Measurements from ENCODE around the gene SYNGR1. TPM values are rescaled to one million over a fixed set of nuclear protein-coding genes. Genes with fewer than 3 reads are reported as not detected.

SYNGR1 gene
- polyA plus RNA-seq, result 10 to 100 TPM; 32.5 to 39.8 TPM

GRCh38 chr22:39349967-39350726 is at the start of gene SYNGR1:
Gene SYNGR1 (plus strand): TSS chr22:39349991. CDS start chr22:39350011, 20 bp downstream.
- H3K27ac ChIP-seq (ENCODE audit: low read depth in 2 of 2, low read length in 1 of 2), result peak within 1 kb of the TSS; percentile 88 to 92
- H3K36me3 ChIP-seq (ENCODE audit: control insufficient read depth in 2 of 2, insufficient read depth in 2 of 2, low read length in 1 of 2), result no peaks in the 10 kb centered on the region
- no peaks in the 10 kb centered on the region for H3K9me3 ChIP-seq (ENCODE audit: control insufficient read depth in 2 of 2, insufficient read depth in 1 of 2, low read depth in 1 of 2, low read length in 1 of 2)
- no peaks in the 10 kb centered on the region for H3K27me3 ChIP-seq (ENCODE audit: control insufficient read depth in 1 of 2, insufficient read depth in 2 of 2, low read length in 2 of 2)
- WGBS, 2 donors, result 1% methylated on average over 59 to 87 of the region's 87 CpGs
- peak within 1 kb of the TSS; percentile 89 for H3K4me3 ChIP-seq (ENCODE audit: low read depth in 1 of 2, low read length in 2 of 2)
- peaks cover 6 to 27% of the 10 kb centered on the region in 2 donors for H3K4me1 ChIP-seq (ENCODE audit: control insufficient read depth in 2 of 2, insufficient read depth in 2 of 2, low read length in 1 of 2)

GRCh38 chr22:39300186-39300830 is 49.5 kb upstream of the SYNGR1 start:
- Histone ChIP-seq H3K27me3 (ENCODE audit: control insufficient read depth in 1 of 2, insufficient read depth in 2 of 2, low read length in 2 of 2) (no peaks in the 10 kb centered on the region), H3K9me3 (ENCODE audit: control insufficient read depth in 2 of 2, insufficient read depth in 1 of 2, low read depth in 1 of 2, low read length in 1 of 2) (no peaks in the 10 kb centered on the region), H3K4me3 (ENCODE audit: low read depth in 1 of 2, low read length in 2 of 2) (no peak overlapping the region), H3K4me1 (ENCODE audit: control insufficient read depth in 2 of 2, insufficient read depth in 2 of 2, low read length in 1 of 2) (peaks cover 5 to 8% of the 10 kb centered on the region in 2 donors), H3K36me3 (ENCODE audit: control insufficient read depth in 2 of 2, insufficient read depth in 2 of 2, low read length in 1 of 2) (peaks cover 0 to 5% of the 10 kb centered on the region in 2 donors), H3K27ac (ENCODE audit: low read depth in 2 of 2, low read length in 1 of 2) (no peak overlapping the region)
- 39 to 43% methylated on average over 19 of the region's 19 CpGs for WGBS, 2 donors

GRCh38 chr22:39301108-39301507 is 48.7 kb upstream of the SYNGR1 start:
- Histone ChIP-seq H3K4me3 (ENCODE audit: low read depth in 1 of 2, low read length in 2 of 2) (no peak overlapping the region), H3K4me1 (ENCODE audit: control insufficient read depth in 2 of 2, insufficient read depth in 2 of 2, low read length in 1 of 2) (peaks cover 5 to 8% of the 10 kb centered on the region in 2 donors), H3K27me3 (ENCODE audit: control insufficient read depth in 1 of 2, insufficient read depth in 2 of 2, low read length in 2 of 2) (no peaks in the 10 kb centered on the region), H3K9me3 (ENCODE audit: control insufficient read depth in 2 of 2, insufficient read depth in 1 of 2, low read depth in 1 of 2, low read length in 1 of 2) (no peaks in the 10 kb centered on the region), H3K36me3 (ENCODE audit: control insufficient read depth in 2 of 2, insufficient read depth in 2 of 2, low read length in 1 of 2) (peaks cover 0 to 5% of the 10 kb centered on the region in 2 donors), H3K27ac (ENCODE audit: low read depth in 2 of 2, low read length in 1 of 2) (no peak overlapping the region)
- WGBS, 2 donors, result 82 to 84% methylated on average over 9 of the region's 9 CpGs

- no peaks in the 10 kb centered on the region for H3K9me3 ChIP-seq (ENCODE audit: control insufficient read depth in 2 of 2, insufficient read depth in 1 of 2, low read depth in 1 of 2, low read length in 1 of 2)
- no peak overlapping the region for H3K4me3 ChIP-seq (ENCODE audit: low read depth in 1 of 2, low read length in 2 of 2)
- H3K4me1 ChIP-seq (ENCODE audit: control insufficient read depth in 2 of 2, insufficient read depth in 2 of 2, low read length in 1 of 2), result peaks cover 2 to 8% of the 10 kb centered on the region in 2 donors
- peaks cover 0 to 5% of the 10 kb centered on the region in 2 donors for H3K36me3 ChIP-seq (ENCODE audit: control insufficient read depth in 2 of 2, insufficient read depth in 2 of 2, low read length in 1 of 2)
- H3K27ac ChIP-seq (ENCODE audit: low read depth in 2 of 2, low read length in 1 of 2), result no peak overlapping the region
- 57 to 60% methylated on average over 7 of the region's 7 CpGs for WGBS, 2 donors
- no peaks in the 10 kb centered on the region for H3K27me3 ChIP-seq (ENCODE audit: control insufficient read depth in 1 of 2, insufficient read depth in 2 of 2, low read length in 2 of 2)
Measured at GRCh38 chr22:39301926-39302325, 47.9 kb upstream of the SYNGR1 start.

- Histone ChIP-seq H3K9me3 (ENCODE audit: control insufficient read depth in 2 of 2, insufficient read depth in 1 of 2, low read depth in 1 of 2, low read length in 1 of 2) (no peaks in the 10 kb centered on the region), H3K27ac (ENCODE audit: low read depth in 2 of 2, low read length in 1 of 2) (no peak overlapping the region), H3K4me1 (ENCODE audit: control insufficient read depth in 2 of 2, insufficient read depth in 2 of 2, low read length in 1 of 2) (peaks cover 0 to 5% of the 10 kb centered on the region in 2 donors), H3K27me3 (ENCODE audit: control insufficient read depth in 1 of 2, insufficient read depth in 2 of 2, low read length in 2 of 2) (no peaks in the 10 kb centered on the region), H3K36me3 (ENCODE audit: control insufficient read depth in 2 of 2, insufficient read depth in 2 of 2, low read length in 1 of 2) (peaks cover 0 to 5% of the 10 kb centered on the region in 2 donors), H3K4me3 (ENCODE audit: low read depth in 1 of 2, low read length in 2 of 2) (no peak overlapping the region)
- WGBS, 2 donors, result 88 to 89% methylated on average over 2 of the region's 2 CpGs
Measured at GRCh38 chr22:39302431-39302960, 47.3 kb upstream of the SYNGR1 start.

- Histone ChIP-seq H3K9me3 (ENCODE audit: control insufficient read depth in 2 of 2, insufficient read depth in 1 of 2, low read depth in 1 of 2, low read length in 1 of 2) (no peaks in the 10 kb centered on the region), H3K27me3 (ENCODE audit: control insufficient read depth in 1 of 2, insufficient read depth in 2 of 2, low read length in 2 of 2) (no peaks in the 10 kb centered on the region), H3K4me1 (ENCODE audit: control insufficient read depth in 2 of 2, insufficient read depth in 2 of 2, low read length in 1 of 2) (peaks cover 0 to 3% of the 10 kb centered on the region in 2 donors), H3K36me3 (ENCODE audit: control insufficient read depth in 2 of 2, insufficient read depth in 2 of 2, low read length in 1 of 2) (peaks cover 0 to 5% of the 10 kb centered on the region in 2 donors), H3K27ac (ENCODE audit: low read depth in 2 of 2, low read length in 1 of 2) (no peak overlapping the region), H3K4me3 (ENCODE audit: low read depth in 1 of 2, low read length in 2 of 2) (no peak overlapping the region)
- WGBS, 2 donors, result 71 to 77% methylated on average over 11 of the region's 11 CpGs
Measured at GRCh38 chr22:39303358-39303757, 46.4 kb upstream of the SYNGR1 start.

GRCh38 chr22:39303892-39304671 is 45.7 kb upstream of the SYNGR1 start:
- no peaks in the 10 kb centered on the region for H3K9me3 ChIP-seq (ENCODE audit: control insufficient read depth in 2 of 2, insufficient read depth in 1 of 2, low read depth in 1 of 2, low read length in 1 of 2)
- WGBS, 2 donors, result 86 to 87% methylated on average over 16 of the region's 16 CpGs
- H3K27ac ChIP-seq (ENCODE audit: low read depth in 2 of 2, low read length in 1 of 2), result no peak overlapping the region
- H3K27me3 ChIP-seq (ENCODE audit: control insufficient read depth in 1 of 2, insufficient read depth in 2 of 2, low read length in 2 of 2), result no peaks in the 10 kb centered on the region
- H3K4me3 ChIP-seq (ENCODE audit: low read depth in 1 of 2, low read length in 2 of 2), result no peak overlapping the region
- peaks cover 1 to 8% of the 10 kb centered on the region in 2 donors for H3K4me1 ChIP-seq (ENCODE audit: control insufficient read depth in 2 of 2, insufficient read depth in 2 of 2, low read length in 1 of 2)
- H3K36me3 ChIP-seq (ENCODE audit: control insufficient read depth in 2 of 2, insufficient read depth in 2 of 2, low read length in 1 of 2), result peaks cover 0 to 5% of the 10 kb centered on the region in 2 donors

GRCh38 chr22:39306456-39307361 is 43.1 kb upstream of the SYNGR1 start:
- Histone ChIP-seq H3K4me3 (ENCODE audit: low read depth in 1 of 2, low read length in 2 of 2) (no peak overlapping the region), H3K4me1 (ENCODE audit: control insufficient read depth in 2 of 2, insufficient read depth in 2 of 2, low read length in 1 of 2) (peaks cover 4 to 13% of the 10 kb centered on the region in 2 donors), H3K27me3 (ENCODE audit: control insufficient read depth in 1 of 2, insufficient read depth in 2 of 2, low read length in 2 of 2) (no peaks in the 10 kb centered on the region), H3K36me3 (ENCODE audit: control insufficient read depth in 2 of 2, insufficient read depth in 2 of 2, low read length in 1 of 2) (peaks cover 0 to 8% of the 10 kb centered on the region in 2 donors), H3K27ac (ENCODE audit: low read depth in 2 of 2, low read length in 1 of 2) (no peak overlapping the region), H3K9me3 (ENCODE audit: control insufficient read depth in 2 of 2, insufficient read depth in 1 of 2, low read depth in 1 of 2, low read length in 1 of 2) (no peaks in the 10 kb centered on the region)
- 64 to 73% methylated on average over 14 of the region's 14 CpGs for WGBS, 2 donors

Data from esophagus (tissue), 2 donors.